GM12864 (cell line): ENCODE results near the gene GVQW3.

Source experiments
- DNase-seq: peaks from one replicate; pipeline ENCODE4 v3.0.0-alpha.2; 2011; ENCODE audit warnings: low read depth
- H3K4me3 ChIP-seq: 2 replicates; pipeline ENCODE4 v1.5.1; 2011; ENCODE audit warnings: mild to moderate bottlenecking, low read depth, low read length, control low read depth
- CTCF ChIP-seq: IDR thresholded peaks from 2 replicates; pipeline ENCODE4 v1.5.1; 2011; ENCODE audit warnings: low read depth, mild to moderate bottlenecking, moderate library complexity, low read length, control low read depth, inconsistent platforms; ENCODE audit errors: missing control alignments

GVQW3 gene

GRCh38 chr11:76408171-76408965 is 27.2 kb downstream of the GVQW3 start:
- no peak for TF ChIP-seq CTCF
- H3K4me3 ChIP-seq = no peak overlapping the region
- DNase-seq = no peak

GRCh38 chr11:76410851-76411357 is 29.8 kb downstream of the GVQW3 start:
- no peak overlapping the region for H3K4me3 ChIP-seq
- no peak for TF ChIP-seq CTCF
- DNase-seq = no peak

GRCh38 chr11:76415073-76415472 is 34.0 kb downstream of the GVQW3 start:
- TF ChIP-seq CTCF = no peak
- H3K4me3 ChIP-seq = no peak overlapping the region
- DNase-seq = no peak

- peak; percentile 73 for TF ChIP-seq CTCF
Measured at GRCh38 chr11:76419896-76420295, 38.8 kb downstream of the GVQW3 start.

GRCh38 chr11:76424379-76424778 is 43.3 kb downstream of the GVQW3 start:
- no peak for TF ChIP-seq CTCF
- no peak overlapping the region for H3K4me3 ChIP-seq
- DNase-seq = no peak

More at GRCh38 chr11:76419896-76420295, 38.8 kb downstream of the GVQW3 start:
- no peak for DNase-seq
- H3K4me3 ChIP-seq = no peak overlapping the region

- H3K4me3 ChIP-seq = no peak overlapping the region
- no peak for TF ChIP-seq CTCF
- no peak for DNase-seq
Measured at GRCh38 chr11:76424891-76425290, 43.8 kb downstream of the GVQW3 start.

- no peak for TF ChIP-seq CTCF
- no peak overlapping the region for H3K4me3 ChIP-seq
- DNase-seq = no peak
Measured at GRCh38 chr11:76426660-76427059, 45.5 kb downstream of the GVQW3 start.
